Activated CD8-positive, alpha-beta memory T cell treated with anti-CD3 and anti-CD28 coated beads for 4 hours (primary cell): ENCODE data around the gene DEFB124.
"Not testable (repeated sequence)": the region's sequence is repeated elsewhere in the genome, so short reads cannot be mapped to it uniquely, and the experiment has no call there.

Source experiments
- DNase-seq, 2 donors: peaks; one replicate each; pipeline ENCODE4 v3.0.0-alpha.2; 2020; ENCODE audit warnings: low read depth in 2 of 2

DEFB124 gene, protein sequence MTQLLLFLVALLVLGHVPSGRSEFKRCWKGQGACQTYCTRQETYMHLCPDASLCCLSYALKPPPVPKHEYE

DNA sequence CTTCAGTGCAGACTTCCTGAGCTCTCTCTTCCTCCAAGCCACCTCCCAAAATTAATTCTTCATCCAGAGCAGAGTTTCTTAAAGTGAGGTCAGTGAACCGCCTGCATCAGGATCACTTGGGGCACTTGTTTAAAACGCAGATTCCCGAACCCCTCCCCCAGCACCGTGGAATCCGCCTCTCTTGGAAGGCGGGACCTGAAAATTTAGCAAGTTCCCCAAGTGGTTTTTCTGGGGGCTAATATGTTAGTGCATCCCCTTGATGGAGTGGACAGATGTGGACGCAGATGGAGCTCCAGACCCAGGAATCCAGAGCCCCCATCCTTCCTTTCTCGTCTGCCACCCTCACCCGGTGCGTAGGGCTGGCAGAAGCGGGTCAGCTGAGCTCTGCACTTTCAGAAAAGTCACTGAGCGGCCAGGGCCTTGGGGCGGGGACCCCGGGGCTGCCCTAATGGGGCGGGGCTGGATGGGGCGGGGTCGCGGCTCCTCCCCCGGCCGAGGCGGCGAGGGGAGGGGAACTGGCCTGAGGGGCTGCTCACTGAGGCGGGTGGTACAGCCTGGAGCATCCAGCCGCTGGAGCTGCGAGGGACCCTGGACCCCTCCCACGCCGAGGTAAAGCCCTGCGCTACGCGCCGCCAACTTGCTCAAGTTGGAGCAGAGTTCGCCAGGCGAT, at the start of gene DEFB124, which contains the start of gene REM1:
TSS of gene DEFB124 (minus strand) at position 370 of the 670 bp plus-strand sequence. CDS start 2,114 bp downstream, outside the sequence.
TSS of gene REM1 (plus strand) at position 531 of the 670 bp plus-strand sequence. CDS start 1,158 bp downstream, outside the sequence.
- no peak for DNase-seq

DNA sequence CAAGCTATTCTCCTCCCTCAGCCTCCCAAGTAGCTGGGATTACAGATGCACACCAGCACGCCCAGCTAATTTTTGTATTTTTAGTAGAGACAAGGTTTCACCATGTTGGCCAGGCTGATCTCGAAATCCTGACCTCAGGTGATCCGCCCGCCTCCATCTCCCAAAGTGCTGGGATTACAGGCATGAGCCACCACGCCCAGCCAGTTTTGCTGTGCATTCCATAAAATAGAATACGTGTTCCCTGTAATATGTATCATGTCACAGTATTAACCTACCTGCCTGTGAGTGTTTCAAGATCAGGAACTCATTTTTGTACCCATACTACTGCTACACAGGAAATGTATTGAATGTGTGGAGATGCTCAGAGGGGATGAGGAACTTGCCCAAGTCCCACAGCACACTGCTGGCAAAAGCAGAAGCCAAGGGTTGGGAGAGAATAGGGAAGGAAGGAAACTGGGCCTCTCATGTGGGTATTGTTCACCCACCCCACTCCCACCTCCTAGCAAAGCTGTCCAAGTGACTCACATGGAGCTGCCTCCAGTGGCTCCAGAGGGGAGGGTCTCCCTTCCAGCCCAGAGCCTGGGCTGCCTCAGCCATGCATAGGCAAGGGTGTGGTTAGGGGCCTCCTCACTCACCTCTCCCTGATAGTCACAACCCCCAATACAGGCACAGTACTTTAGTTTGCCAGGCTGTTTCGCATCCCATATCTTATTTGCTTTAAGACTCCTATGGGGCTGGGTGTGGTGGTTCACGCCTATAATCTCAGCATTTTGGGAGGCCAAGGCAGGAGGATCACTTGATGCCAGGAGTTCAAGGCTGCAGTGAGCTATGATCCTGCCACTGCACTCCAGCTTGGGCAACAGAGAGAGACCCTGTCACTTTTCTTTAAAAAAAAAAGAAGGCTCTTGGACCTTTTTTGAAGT, 48.7 kb upstream of the DEFB124 start:
- DNase-seq = no peak

DNA sequence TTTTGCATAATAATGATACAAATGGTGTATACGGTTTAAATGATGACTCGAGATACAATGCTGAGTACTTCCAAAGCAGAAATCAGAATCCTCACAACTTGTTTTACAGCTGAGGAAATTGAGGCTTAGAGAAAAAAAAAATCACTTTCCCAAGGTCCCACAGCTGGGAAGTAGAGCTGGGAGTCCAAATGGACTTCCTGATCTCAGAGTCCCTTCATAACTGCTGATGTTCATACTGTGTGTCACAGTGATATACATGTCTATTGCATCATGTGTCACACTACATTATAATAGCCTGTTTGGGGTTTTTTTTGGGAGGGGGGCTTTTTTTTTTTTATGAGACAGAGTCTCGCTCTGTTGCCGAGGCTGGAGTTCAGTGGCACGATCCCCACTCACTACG, 47.8 kb upstream of the DEFB124 start:
- no peak for DNase-seq

DNA sequence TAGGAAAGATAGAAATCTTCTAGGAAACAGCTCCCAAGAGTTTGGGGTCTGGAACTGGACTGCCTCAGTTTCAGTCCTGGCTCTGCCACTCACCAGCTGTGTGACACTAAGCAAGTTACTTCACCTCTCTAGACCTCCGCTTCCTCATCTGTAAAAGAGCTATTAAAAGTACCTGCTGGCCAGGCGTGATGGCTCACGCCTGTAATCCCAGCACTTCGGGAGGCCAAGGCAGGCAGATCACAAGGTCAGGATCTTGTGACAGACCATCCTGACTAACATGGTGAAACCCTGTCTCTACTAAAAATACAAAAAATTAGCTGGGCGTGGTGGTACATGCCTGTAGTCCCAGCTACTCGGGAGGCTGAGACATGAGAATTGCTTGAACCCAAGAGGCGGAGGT, 46.3 kb upstream of the DEFB124 start:
- not testable (repeated sequence) for DNase-seq

DNA sequence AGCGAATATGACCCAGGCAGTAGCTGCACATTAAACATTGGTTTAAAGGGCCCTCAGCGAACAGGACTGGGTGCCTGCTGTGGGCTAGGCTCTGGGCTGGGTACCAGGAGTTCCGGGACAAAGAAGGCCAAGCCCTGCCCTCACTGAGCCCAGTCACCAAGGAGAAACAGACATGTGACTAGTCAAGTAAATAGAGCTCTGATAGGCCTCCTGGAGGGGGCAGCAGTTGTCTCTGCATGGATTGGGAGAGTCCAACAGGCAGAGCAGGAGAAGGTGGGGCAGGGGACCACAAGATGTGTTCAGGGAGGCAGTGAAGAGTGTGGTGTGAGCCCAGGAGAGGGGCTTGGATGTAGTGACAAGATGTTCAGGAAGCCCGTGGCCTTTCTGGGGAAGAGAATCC, 42.4 kb upstream of the DEFB124 start:
- DNase-seq = no peak

DNA sequence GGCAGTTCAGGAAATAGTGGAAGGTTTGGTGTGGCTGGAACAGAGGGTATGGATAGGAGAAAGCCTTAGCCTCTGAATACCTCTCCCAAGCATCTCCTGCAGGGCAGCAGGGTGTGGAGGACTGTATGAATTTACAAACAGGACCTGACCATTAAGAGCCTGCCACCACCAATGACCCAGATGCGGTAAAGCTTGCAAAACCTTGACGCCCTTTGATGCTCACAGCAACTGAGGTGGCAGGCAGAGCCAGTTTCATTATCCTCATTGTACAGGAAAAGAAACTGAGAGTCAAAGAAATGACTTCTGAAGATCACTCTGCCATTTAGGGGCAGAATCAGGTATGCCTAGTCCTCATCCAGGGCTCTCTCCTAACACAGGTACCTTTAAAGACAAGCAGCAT, 41.7 kb upstream of the DEFB124 start:
- no peak for DNase-seq

DNA sequence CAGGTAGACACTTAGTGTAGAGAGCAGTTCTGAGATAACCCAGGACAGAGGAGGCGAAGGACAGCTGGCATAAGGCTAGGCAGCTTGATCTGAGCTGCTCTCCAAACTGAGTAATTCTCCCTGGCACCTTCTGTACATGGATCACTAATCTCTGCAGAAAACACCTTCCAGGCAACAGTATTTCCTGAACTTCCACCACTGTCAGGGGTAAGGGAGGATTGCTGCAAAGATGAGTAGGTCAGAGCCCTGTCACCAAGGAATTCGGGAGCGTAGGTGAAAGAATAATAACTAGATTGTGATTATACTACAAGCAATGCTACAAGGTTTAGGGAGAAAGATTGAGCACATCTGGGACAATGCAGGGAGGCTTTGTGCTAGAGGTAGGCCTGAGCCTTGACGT, 41.2 kb upstream of the DEFB124 start:
- no peak for DNase-seq

DNA sequence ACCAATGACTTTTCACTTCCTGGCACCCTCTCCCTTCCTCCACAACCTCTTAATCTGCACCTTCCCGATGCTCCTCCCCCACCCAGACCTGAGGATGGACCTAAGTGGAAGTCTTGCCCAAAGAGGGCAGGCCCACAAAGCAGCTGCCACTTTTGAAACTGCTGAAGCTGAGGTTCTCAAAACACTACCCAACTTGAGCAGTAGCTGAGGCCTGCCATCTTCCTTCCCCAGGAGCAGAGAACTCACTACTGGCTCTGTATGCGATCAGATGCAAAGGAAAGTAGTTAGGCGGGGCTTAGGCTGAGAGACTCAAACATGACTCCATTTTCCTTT, 40.8 kb upstream of the DEFB124 start:
- DNase-seq = no peak

DNA sequence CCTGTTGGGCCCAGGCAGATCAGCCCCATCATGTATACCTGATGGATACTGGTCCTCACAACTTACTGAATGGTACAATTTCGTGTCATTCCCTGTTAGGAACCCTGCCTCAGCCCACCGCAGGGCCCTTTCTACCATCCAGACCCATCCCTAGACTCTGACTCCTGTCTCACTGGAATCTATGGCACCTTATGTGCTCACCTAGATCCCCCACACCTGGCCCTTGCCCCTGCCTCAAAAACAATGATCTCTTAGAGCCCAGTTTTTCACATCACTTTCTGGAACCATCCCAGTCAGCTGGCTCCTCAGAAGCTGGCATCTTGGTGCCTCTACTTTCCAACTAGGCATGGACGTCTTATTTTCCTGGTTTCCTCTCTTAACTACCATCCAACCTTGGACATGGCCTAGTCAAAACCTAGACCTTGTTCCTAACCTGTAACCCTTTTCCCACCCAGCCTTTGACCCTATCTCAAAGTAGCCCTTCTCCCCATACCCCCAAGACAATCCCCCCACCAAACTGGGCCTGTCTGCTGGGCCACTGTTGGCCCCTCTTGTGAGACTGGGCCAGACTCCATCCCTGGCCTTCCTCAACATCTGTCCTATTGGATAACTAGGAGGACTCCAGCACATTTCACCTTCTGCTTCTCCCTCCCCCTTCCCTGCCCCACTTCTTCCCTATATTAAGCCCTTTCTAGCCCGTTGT, 40.3 kb upstream of the DEFB124 start:
- DNase-seq = no peak

DNA sequence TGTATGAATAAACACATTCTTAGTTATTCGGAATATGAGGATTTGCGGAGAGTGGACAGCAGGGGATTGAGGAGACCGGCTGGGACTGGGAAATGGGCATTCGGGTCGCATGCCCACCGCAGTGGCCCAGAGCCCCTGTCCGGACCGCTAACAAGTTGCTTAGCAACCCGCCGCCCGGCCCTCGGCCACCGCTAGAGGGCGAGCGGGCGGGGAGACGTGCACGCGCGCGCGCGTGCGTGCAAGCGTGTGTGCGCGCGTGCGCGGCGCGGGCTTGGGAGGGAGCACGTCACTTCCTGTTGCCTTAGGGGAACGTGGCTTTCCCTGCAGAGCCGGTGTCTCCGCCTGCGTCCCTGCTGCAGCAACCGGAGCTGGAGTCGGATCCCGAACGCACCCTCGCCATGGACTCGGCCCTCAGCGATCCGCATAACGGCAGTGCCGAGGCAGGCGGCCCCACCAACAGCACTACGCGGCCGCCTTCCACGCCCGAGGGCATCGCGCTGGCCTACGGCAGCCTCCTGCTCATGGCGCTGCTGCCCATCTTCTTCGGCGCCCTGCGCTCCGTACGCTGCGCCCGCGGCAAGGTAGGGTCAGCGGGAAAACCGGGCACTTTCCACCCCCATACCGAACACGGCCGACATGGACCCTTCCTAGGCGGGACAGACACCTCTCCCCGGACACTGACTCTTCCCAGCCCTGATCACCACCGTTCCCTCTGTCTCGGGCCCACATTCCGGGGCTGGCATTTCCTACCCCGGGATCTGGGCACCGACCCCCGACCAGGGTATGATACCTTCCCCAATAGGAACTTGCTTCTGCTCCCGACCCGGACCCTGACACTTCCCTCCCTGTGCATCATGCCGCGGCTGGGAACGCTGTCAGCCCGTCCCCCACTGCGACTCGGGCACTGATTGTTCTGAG, 39.5 kb upstream of the DEFB124 start, which contains the start of gene HM13:
TSS of gene HM13 (plus strand) at position 289 of the 918 bp plus-strand sequence. CDS start at position 399, 110 bp downstream.
- peak; percentile 72 to 79 for DNase-seq

DNA sequence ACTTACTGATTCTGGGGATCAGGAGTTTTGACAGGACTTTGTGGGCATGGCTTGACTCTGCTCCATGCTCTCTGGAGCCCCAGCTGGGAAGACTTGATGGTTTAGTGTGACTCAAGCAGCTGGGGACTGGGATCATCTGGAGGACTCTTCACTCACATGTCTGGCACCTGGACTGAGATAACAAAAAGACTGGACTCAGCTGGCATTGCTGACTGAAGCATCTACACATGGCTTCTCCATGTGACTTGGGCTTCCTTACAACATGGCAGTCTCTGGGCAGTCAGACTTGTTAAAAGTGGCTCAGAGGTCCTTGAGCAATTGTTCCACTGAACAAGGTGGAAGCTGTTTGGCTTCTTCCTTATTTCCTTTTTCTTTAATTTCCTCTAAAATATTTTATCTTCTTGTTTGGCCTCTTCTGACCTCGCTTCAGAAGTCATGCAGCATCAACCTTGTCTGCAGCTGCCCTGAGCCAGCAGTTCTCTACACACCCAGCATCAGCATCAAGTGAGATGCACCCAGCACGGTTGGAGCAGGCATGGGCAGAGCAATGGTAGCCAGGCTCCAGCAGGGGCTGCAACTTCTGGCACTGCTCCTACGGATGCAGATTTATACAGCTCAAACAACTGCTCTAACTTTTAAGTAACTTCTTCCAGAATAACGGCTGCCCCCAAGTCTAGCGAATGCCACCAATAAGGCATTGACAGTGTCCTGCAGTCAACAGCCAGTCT, 33.8 kb upstream of the DEFB124 start:
- DNase-seq = no peak

DNA sequence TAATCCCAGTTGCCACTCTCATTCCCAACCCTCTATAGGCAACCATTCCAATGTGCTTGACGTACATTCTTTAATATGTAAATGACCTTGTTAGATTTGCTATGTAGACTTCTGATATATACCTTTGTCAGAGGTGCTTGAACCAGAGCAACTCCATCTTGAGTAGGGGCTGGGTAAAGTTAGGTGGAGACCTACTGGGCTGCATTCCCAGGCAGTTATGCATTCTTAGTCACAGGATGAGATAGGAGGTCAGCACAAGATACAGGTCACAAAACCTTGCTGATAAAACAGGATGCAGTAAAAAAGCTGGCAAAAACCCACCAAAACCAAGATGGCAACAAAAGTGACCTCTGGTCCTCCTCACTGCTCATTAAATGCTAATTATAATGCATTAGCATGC, 31.0 kb upstream of the DEFB124 start:
- no peak for DNase-seq

DNA sequence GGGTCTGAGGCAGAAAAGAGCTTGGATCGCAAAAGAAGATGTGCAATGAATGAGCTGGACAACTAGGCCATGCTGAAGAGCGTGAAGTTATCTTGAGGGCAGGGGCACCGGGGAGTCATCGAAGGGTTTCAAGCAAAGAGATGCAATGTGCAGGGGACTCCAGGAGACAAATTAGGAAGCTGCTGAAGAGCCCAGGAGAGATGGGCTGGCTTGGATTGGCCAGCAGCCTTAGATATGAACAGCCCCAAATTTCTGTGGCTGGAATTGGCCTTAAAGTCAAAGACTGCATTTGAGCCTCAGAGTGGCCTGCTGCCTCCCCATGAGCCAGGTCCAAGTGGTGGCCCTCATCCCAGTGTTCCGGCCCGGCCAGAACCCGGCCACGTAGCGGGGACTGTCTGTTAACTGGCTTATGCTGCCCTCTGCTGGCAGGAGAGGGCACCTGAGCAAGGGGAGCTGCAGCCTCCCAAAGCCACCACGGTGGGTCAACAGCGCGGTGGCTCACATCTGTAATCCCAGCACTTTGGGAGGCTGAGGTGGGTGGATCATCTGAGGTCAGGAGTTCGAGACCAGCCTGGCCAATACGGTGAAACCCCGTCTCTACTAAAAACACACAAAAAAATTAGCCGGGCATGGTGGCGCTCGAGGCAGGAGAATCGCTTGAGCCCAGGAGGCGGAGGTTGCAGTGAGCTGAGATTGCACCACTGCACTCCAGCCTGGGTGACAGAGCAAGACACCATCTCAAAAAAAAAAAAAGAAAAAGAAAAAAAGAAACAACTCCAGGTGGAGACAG, 28.2 kb upstream of the DEFB124 start:
- peak; percentile 47 to 55 for DNase-seq

DNA sequence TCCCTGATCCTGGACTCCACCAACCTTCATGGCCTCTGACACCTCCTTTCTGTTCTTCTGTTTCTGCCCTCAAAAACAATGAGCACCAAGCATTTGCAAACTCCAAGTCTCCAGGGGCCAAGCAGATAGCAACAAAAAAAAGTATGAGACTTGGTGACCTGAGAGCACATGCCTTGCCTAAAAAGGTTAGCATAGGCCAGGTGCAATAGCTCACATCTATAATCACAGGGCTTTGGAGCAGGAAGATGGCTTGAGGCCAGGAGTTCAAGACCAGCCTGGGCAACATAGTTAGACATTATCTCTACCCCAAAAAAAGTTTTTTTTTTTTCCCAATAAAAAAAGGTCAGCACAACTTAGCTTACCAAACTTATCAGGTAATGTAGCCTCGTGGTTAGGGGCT, 25.6 kb upstream of the DEFB124 start:
- DNase-seq = no peak

DNA sequence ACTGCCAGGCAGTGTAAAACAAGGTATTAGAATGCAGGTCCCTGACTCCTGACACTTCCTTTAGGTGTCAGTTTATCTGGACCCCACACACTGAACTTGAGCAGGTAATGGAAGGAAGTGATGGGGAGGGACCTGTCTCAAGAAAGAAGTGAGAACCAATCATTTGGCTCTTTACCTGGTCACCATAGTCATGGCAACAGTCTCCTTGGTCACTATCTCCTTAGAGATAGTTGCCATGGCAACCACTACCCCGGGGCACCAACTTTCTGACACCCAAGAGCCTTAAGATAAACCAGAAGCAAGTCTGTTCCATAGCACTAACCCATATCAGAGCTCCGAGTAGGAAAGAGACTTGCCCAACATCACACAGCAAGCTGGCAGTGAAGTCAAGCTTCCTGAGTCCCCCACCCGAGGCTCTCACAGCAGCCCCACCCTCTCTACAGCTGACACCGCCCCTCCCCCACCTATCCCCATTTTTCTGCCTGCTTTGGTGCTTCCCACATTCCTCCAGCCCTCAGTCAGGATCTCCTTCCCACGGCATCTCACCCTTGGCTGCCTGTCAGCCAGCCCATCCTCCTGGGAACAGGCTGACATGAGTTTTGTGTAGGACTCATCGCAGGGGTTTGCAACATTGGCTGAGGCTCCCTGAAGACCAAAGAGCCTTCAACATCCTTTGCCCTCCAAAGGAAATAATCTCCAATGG, 23.1 kb upstream of the DEFB124 start:
- DNase-seq = no peak

DNA sequence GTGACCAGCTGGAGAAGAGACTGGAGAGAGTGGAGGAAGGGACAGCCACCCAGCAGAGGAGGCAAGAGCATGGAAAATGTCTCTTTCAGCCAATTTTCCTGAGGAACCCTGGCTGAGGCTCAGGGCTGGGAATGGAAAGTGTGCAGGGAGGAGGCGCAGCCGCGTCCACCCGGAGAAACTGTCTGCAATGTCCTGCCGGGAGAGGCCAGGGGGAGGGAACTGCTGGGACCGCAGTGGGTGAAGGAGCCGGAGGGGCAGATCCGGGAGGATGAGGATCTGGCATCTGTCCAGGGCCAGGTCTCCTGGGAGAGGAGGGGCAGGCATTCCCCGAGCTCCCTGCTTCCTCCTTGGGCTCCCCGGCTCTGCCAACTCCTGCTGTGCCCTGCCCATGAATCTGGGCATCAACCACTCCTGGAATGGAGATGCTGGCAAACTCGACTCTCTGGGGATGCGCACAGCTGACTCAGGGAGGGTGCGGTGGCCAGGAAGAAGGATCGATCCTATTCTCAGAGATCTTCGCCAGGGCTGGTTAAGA, 21.9 kb upstream of the DEFB124 start:
- no peak for DNase-seq

DNA sequence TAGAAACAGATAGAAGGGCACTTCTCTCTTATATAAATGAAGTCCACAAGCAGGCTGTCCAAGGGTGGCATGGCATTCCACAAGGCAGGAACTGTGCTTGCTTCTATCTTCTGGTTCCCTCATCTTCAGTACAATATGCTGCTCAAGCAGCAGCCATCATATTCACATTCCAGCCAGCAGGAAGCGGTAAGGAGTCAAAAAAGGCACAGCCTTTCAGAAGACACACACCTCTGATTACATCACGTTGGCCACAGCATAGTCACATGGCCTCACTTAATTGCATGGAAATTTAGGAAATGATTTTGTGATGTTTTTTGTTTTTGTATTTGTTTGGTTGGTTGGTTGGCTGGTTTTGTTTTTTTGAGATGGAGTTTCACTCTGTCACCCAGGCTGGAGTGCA, 19.2 kb upstream of the DEFB124 start:
- DNase-seq = no peak

DNA sequence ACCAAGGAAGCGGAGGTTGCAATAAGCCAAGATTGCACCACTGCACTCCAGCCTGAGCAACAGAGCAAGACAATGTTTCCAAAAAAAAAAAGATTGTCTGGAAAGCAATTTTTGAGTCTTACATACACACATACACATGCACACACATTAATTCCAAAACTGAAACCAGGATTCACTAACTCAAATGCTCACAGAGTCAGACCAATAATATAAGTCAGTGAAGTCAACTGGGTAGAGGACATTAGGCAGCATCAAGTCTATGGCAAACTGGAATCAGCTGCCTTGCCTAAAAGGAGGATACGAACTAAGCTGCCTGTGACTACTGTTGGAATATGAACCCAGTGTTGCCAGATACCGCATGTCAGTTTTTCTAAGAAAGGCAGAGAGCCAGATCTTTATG, 15.8 kb upstream of the DEFB124 start:
- no peak for DNase-seq

DNA sequence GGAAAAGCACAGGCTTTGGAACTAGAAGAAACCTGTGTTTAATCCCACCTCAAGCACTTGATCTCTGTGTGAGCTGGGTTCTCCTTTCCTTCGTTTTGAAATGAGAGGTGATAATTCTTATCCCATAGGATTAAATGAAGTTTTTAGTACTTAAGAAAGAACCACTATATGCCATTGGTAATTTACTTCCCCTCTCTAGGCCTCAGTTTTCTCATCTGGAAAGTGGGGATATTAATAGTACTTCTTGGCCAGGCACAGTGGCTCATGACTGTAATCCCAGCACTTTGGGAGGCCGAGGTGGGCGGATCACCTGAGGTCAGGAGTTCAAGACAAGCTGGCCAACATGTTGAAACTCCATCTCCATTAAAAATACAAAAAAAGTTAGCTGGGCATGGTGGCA, 14.2 kb upstream of the DEFB124 start:
- no peak for DNase-seq
